Psoas muscle (tissue), 8 donors: ENCODE results near the gene PTPRK. TPM values are rescaled to one million over a fixed set of nuclear protein-coding genes. Genes with fewer than 3 reads are reported as not detected.

Experiments used
- ATAC-seq, 4 donors: fragments of 200-7000 bp; cut with Tn5 transposase; one replicate each; pipeline ENCODE4 v1.9.1; 2020; ENCODE audit warnings: moderate library complexity in 3 of 4, mild to moderate bottlenecking in 2 of 4
- DNase-seq, 2 donors: peaks; one replicate each; pipeline ENCODE4 v3.0.0-alpha.2; 2020
- H3K27ac ChIP-seq: fragments of 200-600 bp; one replicate; pipeline ENCODE4 v1.8.0; 2022
- H3K27me3 ChIP-seq, 3 donors: fragments of 200-600 bp in 1 of 3; one replicate each; pipeline versions ENCODE4 v1.6.1 to v1.8.0; 2013 to 2022; ENCODE audit warnings: low read length in 2 of 3, mild to moderate bottlenecking in 2 of 3, moderate library complexity in 1 of 3; ENCODE audit not compliant: insufficient read depth in 3 of 3
- H3K36me3 ChIP-seq, 2 donors: fragments of 200-600 bp in 1 of 2; one replicate each; pipeline versions ENCODE4 v1.6.1 to v1.8.0; 2013 to 2022; ENCODE audit warnings: low read depth in 1 of 2, mild to moderate bottlenecking in 1 of 2, moderate library complexity in 1 of 2; ENCODE audit not compliant: insufficient read depth in 1 of 2
- H3K4me1 ChIP-seq: fragments of 200-600 bp; one replicate; pipeline ENCODE4 v1.8.0; 2022
- H3K4me3 ChIP-seq: fragments of 200-600 bp; one replicate; pipeline ENCODE4 v1.8.0; 2022; ENCODE audit warnings: mild to moderate bottlenecking
- H3K9me3 ChIP-seq: fragments of 200-600 bp; one replicate; pipeline ENCODE4 v1.8.0; 2022
- WGBS, 3 donors: extraction: QIAGEN DNeasy Blood & Tissue Kit; methylation state at CpG; one replicate each; pipeline versions ENCODE4 v1.1.6 to v1.1.7; 2013; 5-methylcytosine and 5-hydroxymethylcytosine counted together
- intact Hi-C, 2 donors: fragments of 100-400 bp; cut with DNase I; formaldehyde crosslinking; loops; one replicate each; pipeline versions ENCODE4 v1.11.0 to v1.14.2; 2022
- polyA plus RNA-seq, 3 donors: library from polyadenylated mRNA; stranded (reverse); fragments of 200-250 nt; gene quantifications; one replicate each; pipeline ENCODE4 v1.2.3, GENCODE V29; 2013
- total RNA-seq, 4 donors: library from RNA; stranded (reverse); fragmentation: NEBNext Ultra II Directional in 2 of 4; extraction: Animal tissue kit (Norgen Biotek cat#: 25700) in 2 of 4; gene quantifications; one replicate each; pipeline versions ENCODE4 v1.2.1 to v1.2.4, GENCODE V29; 2021 to 2023
- TF ChIP-seq, protein P1 (sequence below): fragments of 200-600 bp; IDR thresholded peaks from one replicate; pipeline ENCODE4 v1.8.0; 2022; ENCODE audit warnings: antibody characterized with exemption
- donor health status: healthy with polysubstance abuse.
- donor health status: DM: no; HTN: no; CAD: no; lungs with moderate emphysema.
- donor health status: Bipolar disorder and iron deficiency.
- donor health status: healthy.
- donor health status: DM: yes; HTN: yes; CAD: no.
- donor health status: DM: no; HTN: no; CAD: no.
- donor health status: DM: no; HTN: no; CAD: no.
- donor health status: DM: yes; HTN: yes; CAD: no.

The PTPRK gene
- total and polyA plus RNA-seq, 7 donors: 3.2 to 10.6 (median 9.1) TPM

DNA sequence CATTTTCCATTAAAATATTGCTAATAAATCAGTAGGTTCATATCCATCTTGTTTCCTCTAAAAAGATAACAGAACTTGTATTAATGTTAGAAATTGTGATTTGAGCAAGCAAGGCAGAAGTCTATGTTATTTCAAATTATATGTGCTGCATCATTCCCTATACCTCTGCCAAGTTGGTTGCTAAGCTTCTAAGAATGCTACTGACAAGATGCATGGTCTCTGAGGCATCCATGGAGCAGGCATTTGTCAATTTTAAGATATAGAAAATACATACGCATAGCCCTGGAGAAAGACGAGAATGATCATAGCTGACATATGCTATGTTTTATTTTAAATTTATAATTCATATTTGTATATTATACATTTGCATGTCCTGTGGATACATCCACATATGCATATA lies 451.2 kb downstream of the PTPRK start:
- WGBS, 3 donors: 95 to 99% (median 96%) methylated on average over 2 of the region's 2 CpGs
- Histone ChIP-seq H3K4me3 (no peak overlapping the region), H3K9me3 (no peaks in the 10 kb centered on the region), H3K27ac (no peak overlapping the region), H3K36me3 (no peaks in the 10 kb centered on the region), H3K4me1 (no peaks in the 10 kb centered on the region), H3K27me3 (no peaks in the 10 kb centered on the region)
- intact Hi-C loops: no loop called here
- ATAC-seq: no peak
- DNase-seq: no peak
- TF ChIP-seq, protein P1, sequence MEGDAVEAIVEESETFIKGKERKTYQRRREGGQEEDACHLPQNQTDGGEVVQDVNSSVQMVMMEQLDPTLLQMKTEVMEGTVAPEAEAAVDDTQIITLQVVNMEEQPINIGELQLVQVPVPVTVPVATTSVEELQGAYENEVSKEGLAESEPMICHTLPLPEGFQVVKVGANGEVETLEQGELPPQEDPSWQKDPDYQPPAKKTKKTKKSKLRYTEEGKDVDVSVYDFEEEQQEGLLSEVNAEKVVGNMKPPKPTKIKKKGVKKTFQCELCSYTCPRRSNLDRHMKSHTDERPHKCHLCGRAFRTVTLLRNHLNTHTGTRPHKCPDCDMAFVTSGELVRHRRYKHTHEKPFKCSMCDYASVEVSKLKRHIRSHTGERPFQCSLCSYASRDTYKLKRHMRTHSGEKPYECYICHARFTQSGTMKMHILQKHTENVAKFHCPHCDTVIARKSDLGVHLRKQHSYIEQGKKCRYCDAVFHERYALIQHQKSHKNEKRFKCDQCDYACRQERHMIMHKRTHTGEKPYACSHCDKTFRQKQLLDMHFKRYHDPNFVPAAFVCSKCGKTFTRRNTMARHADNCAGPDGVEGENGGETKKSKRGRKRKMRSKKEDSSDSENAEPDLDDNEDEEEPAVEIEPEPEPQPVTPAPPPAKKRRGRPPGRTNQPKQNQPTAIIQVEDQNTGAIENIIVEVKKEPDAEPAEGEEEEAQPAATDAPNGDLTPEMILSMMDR: no peak

DNA sequence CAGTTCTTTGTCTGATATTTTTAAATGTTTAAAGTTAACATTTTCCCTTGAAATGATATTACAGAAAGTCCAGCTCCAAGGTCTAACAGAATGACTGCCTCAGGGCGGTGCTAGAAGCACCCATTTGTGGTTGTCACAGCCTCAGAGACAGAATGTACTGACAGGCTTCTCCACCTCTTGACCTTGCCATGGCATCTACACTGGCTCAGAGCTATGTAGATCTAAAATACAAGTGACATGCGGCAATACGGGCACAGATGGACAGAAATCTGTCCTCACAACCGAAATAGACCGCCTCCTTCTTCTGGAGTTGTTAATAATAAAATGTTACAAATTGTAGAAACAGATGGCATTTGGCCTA lies 452.3 kb downstream of the PTPRK start:
- H3K27ac ChIP-seq: no peak overlapping the region
- no peaks in the 10 kb centered on the region for H3K27me3 ChIP-seq
- H3K4me1 ChIP-seq: no peaks in the 10 kb centered on the region
- WGBS, 3 donors: 44 to 62% (median 54%) methylated on average over 5 of the region's 5 CpGs
- TF ChIP-seq, protein P1: no peak
- ATAC-seq: peak; percentile 57 to 93 (median 84)
- H3K36me3 ChIP-seq: no peaks in the 10 kb centered on the region
- intact Hi-C loops: no loop called here
- no peaks in the 10 kb centered on the region for H3K9me3 ChIP-seq
- H3K4me3 ChIP-seq: no peak overlapping the region
- DNase-seq: no peak

DNA sequence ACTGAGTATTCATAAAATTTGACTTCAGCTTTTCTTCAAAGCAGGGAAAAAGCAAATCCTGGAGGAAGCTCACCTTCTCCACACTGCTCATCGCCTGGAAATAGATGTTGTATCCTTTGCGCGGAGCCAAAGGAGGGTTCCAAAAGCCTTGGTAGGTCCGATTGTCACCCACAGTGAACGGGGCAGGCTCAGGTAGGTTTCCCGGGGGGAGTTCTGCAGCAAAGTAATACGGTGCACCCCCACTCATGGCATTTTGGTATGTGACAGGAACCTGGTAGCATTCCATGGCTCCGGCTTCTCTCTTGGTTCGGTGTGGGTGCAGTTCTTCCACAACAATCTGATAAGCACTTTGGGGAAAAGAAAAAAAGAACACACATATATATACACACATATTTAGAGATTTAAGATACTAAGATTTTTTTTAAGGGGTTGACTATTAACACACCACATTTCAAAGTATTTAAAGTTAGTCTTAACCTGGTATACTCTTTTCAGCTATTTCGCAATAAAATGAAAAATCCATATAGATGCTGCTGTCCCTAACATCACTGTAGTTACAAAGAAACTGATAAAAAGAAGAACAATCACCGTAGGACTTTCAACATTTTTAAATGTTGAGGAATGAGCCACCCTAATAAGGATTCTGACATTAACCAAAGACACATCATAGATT lies 452.8 kb downstream of the PTPRK start:
- Histone ChIP-seq H3K27me3 (no peaks in the 10 kb centered on the region), H3K36me3 (no peaks in the 10 kb centered on the region), H3K27ac (no peak overlapping the region), H3K9me3 (no peaks in the 10 kb centered on the region), H3K4me1 (no peaks in the 10 kb centered on the region), H3K4me3 (no peak overlapping the region)
- TF ChIP-seq, protein P1: no peak
- intact Hi-C loops: no loop called here
- ATAC-seq: no peak
- DNase-seq: no peak
- WGBS, 3 donors: 88 to 91% (median 91%) methylated on average over 11 of the region's 11 CpGs

DNA sequence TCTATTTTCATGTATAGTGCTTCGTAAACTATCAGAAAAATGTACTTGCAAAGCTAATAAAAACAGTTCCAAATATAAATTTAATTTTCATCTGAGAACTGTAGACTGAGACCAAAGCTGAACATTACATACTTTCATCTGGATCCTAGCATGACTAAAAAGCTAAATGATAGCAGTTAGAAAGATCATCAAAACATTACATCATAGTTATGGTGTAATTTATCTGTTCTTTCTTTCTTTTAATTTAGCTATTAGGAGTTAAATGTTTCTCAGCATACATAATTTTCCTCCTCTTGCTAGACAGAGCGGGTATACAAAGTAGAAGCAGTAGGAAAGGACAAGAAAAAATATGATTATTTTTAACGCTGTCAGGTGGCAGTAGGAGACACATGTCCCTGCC lies 455.3 kb downstream of the PTPRK start:
- Histone ChIP-seq H3K9me3 (no peaks in the 10 kb centered on the region), H3K4me1 (no peaks in the 10 kb centered on the region), H3K36me3 (no peaks in the 10 kb centered on the region), H3K27ac (no peak overlapping the region), H3K4me3 (no peak overlapping the region), H3K27me3 (no peaks in the 10 kb centered on the region)
- ATAC-seq (no peak), DNase-seq (no peak)
- WGBS, 3 donors: 86 to 93% (median 88%) methylated on average over 3 of the region's 3 CpGs
- TF ChIP-seq, protein P1: no peak
- intact Hi-C loops: no loop called here

DNA sequence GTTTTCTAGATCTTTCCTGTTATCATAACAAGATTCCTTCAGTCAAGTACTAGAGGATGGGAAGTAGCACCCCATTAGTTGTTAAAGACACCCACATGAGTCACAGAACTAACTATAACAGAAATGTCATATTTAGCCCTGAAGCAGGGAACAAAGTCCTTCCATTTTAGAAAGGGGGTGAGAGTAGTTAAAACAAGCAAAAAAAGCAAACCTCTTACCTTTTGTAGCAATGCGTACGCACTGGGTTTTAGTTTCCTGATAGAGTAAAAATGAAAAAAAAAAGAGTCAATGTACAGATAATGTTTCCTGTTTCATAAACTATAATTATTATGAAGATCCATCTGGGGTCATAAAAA lies 455.9 kb downstream of the PTPRK start:
- TF ChIP-seq, protein P1: no peak
- Histone ChIP-seq H3K9me3 (no peaks in the 10 kb centered on the region), H3K36me3 (no peaks in the 10 kb centered on the region), H3K4me3 (no peak overlapping the region), H3K4me1 (no peaks in the 10 kb centered on the region), H3K27ac (no peak overlapping the region), H3K27me3 (no peaks in the 10 kb centered on the region)
- 97 to 99% (median 98%) methylated on average over 2 of the region's 2 CpGs for WGBS, 3 donors
- intact Hi-C loops: no loop called here
- DNase-seq: no peak
- ATAC-seq: no peak
